Kidney (tissue), 14 donors: ENCODE measurements around the gene ERH. TPM values are rescaled to one million over a fixed set of nuclear protein-coding genes. Genes with fewer than 3 reads are reported as not detected.

Source experiments
- DNase-seq, 5 donors: peaks; one replicate each; pipeline ENCODE4 v3.0.0-alpha.2; 2013 to 2020
- FAIRE-seq: peaks from 2 replicates; lab custom pipeline; 2012; peaks lifted over from hg19 to GRCh38; lab: Jason Lieb, UNC
- H3K27ac ChIP-seq, 2 donors: one replicate each; pipeline ENCODE4 v1.7.0; 2013; ENCODE audit warnings: low read depth in 2 of 2, low read length in 2 of 2, inconsistent platforms in 1 of 2
- H3K27me3 ChIP-seq: one replicate; pipeline ENCODE4 v1.7.1; 2013; ENCODE audit warnings: low read length, inconsistent platforms; ENCODE audit not compliant: control insufficient read depth, insufficient read depth
- H3K36me3 ChIP-seq, 3 donors: one replicate each; pipeline versions ENCODE4 v1.7.0 to v1.7.1; 2013; ENCODE audit warnings: low read length in 3 of 3, control low read depth in 1 of 3, inconsistent platforms in 1 of 3; ENCODE audit not compliant: insufficient read depth in 3 of 3, control insufficient read depth in 2 of 3
- H3K4me1 ChIP-seq, 3 donors: one replicate each; pipeline versions ENCODE4 v1.7.0 to v1.7.1; 2013; ENCODE audit warnings: low read length in 3 of 3, inconsistent platforms in 1 of 3, low read depth in 1 of 3; ENCODE audit not compliant: control insufficient read depth in 2 of 3, insufficient read depth in 2 of 3
- H3K4me3 ChIP-seq, 3 donors: one replicate each; pipeline versions ENCODE4 v1.7.0 to v1.8.1; 2013; ENCODE audit warnings: low read length in 3 of 3, control low read depth in 1 of 3, inconsistent platforms in 1 of 3
- H3K9ac ChIP-seq, 3 donors: one replicate each; pipeline versions ENCODE4 v1.7.0 to v1.7.1; 2013; ENCODE audit warnings: low read length in 3 of 3, control low read depth in 1 of 3, inconsistent platforms in 1 of 3
- H3K9me3 ChIP-seq, 3 donors: one replicate each; pipeline versions ENCODE4 v1.7.0 to v1.7.1; 2013; ENCODE audit warnings: low read length in 3 of 3, control low read depth in 1 of 3, inconsistent platforms in 1 of 3; ENCODE audit not compliant: control insufficient read depth in 2 of 3, insufficient read depth in 1 of 3
- CTCF ChIP-seq: IDR thresholded peaks from 3 replicates; pipeline ENCODE4 v1.5.1; 2012; ENCODE audit warnings: mild to moderate bottlenecking, moderate library complexity, borderline replicate concordance; ENCODE audit not compliant: insufficient read depth; ENCODE audit errors: extremely low read depth
- intact Hi-C: fragments of 100-400 bp; cut with DNase I; formaldehyde crosslinking; loops from one replicate; pipeline ENCODE4 v1.11.1; 2022
- polyA plus RNA-seq: library from polyadenylated mRNA; stranded (reverse); fragments of 350-450 nt; fragmentation: Illumina TruSeq; extraction: RNeasy Lipid Tissue Mini Kit (QIAGEN cat#74804); gene quantifications from one replicate; pipeline ENCODE4 v1.2.3, GENCODE V29; 2014; ENCODE audit warnings: low read depth, low replicate concordance; ENCODE audit not compliant: insufficient read depth
- total RNA-seq: library from RNA; stranded (reverse); fragmentation: NEBNext Ultra II Directional; extraction: Animal tissue kit (Norgen Biotek cat#: 25700); gene quantifications from one replicate; pipeline ENCODE4 v1.2.1, GENCODE V29; 2021
- donor health status: control.
- donor health status: control.
- donor health status: control.
- donor health status: control.
- donor health status: control.
- donor health status: DM: yes; HTN: yes; CAD: no.
- donor health status: Normal renal cell carcinoma (clear cell type).

The ERH gene
- total and polyA plus RNA-seq, 2 donors from 2014 or later, result 168 to 193 TPM

- FAIRE-seq (no peak), DNase-seq (no peak)
- Histone ChIP-seq H3K27ac (peak overlapping the region in 1 of 2 donors; percentile 27), H3K4me3 (no peak overlapping the region), H3K9ac (peak overlapping the region in 1 of 3 donors; percentile 5), H3K9me3 (no peaks in the 10 kb centered on the region), H3K36me3 (no peaks in the 10 kb centered on the region), H3K4me1 (peaks cover 0 to 4% (median 0%) of the 10 kb centered on the region in 3 donors), H3K27me3 (no peaks in the 10 kb centered on the region)
- intact Hi-C loops, result loop anchor here (10.0 kb wide), 1 partner anchor 100 kb away; no protein-coding TSS in a partner anchor
- no peak for TF ChIP-seq CTCF
Observed at GRCh38 chr14:69355154-69355597, 42.9 kb downstream of the ERH start.

GRCh38 chr14:69354383-69355153 is 43.5 kb downstream of the ERH start:
- Histone ChIP-seq H3K4me3 (no peak overlapping the region), H3K4me1 (peaks cover 0 to 4% (median 0%) of the 10 kb centered on the region in 3 donors), H3K27me3 (no peaks in the 10 kb centered on the region), H3K9ac (no peak overlapping the region), H3K27ac (peak overlapping the region; percentile 23 to 27), H3K9me3 (no peaks in the 10 kb centered on the region), H3K36me3 (no peaks in the 10 kb centered on the region)
- intact Hi-C loops, result loop anchor here (10.0 kb wide), 1 partner anchor 100 kb away; no protein-coding TSS in a partner anchor
- FAIRE-seq (no peak), DNase-seq (peak in 4 of 5 donors; percentile 26 to 89 (median 51))
- TF ChIP-seq CTCF, result no peak

GRCh38 chr14:69353168-69353567 is 44.9 kb downstream of the ERH start:
- H3K36me3 ChIP-seq, result no peaks in the 10 kb centered on the region
- H3K4me1 ChIP-seq, result peaks cover 0 to 4% (median 0%) of the 10 kb centered on the region in 3 donors
- H3K27me3 ChIP-seq, result no peaks in the 10 kb centered on the region
- H3K9me3 ChIP-seq, result no peaks in the 10 kb centered on the region
- intact Hi-C loops, result loop anchor here (10.0 kb wide), 1 partner anchor 98 kb away; no protein-coding TSS in a partner anchor
- H3K4me3 ChIP-seq, result no peak overlapping the region
- no peak for FAIRE-seq
- no peak overlapping the region for H3K27ac ChIP-seq
- TF ChIP-seq CTCF, result no peak
- no peak for DNase-seq
- no peak overlapping the region for H3K9ac ChIP-seq
